Thymus (tissue), 11 donors: ENCODE results near the gene CPLANE1. TPM values are rescaled to one million over a fixed set of nuclear protein-coding genes. Genes with fewer than 3 reads are reported as not detected.
A peak's percentile ranks its signal among the peaks of the same experiment; 100 is the strongest.
"Not testable (repeated sequence)": the region's sequence is repeated elsewhere in the genome, so short reads cannot be mapped to it uniquely, and the experiment has no call there.

ENCODE experiments used
- DNase-seq, 9 donors: peaks; one replicate each; pipeline ENCODE4 v3.0.0-alpha.2; 2013; ENCODE audit warnings: low spot score in 9 of 9, low read depth in 6 of 9, missing footprints in 1 of 9
- H3K27ac ChIP-seq, 2 donors: one replicate each; pipeline ENCODE4 v1.5.1; 2013; ENCODE audit warnings: control low read depth in 1 of 2, low read depth in 1 of 2, low read length in 1 of 2, mild to moderate bottlenecking in 1 of 2, moderate library complexity in 1 of 2
- H3K27me3 ChIP-seq, 2 donors: one replicate each; pipeline ENCODE4 v1.5.1; 2013; ENCODE audit warnings: low read length in 1 of 2; ENCODE audit not compliant: control insufficient read depth in 2 of 2, insufficient read depth in 1 of 2
- H3K36me3 ChIP-seq, 2 donors: one replicate each; pipeline ENCODE4 v1.5.1; 2013; ENCODE audit warnings: low read length in 1 of 2, mild to moderate bottlenecking in 1 of 2, moderate library complexity in 1 of 2; ENCODE audit not compliant: control insufficient read depth in 2 of 2, insufficient read depth in 2 of 2
- H3K4me1 ChIP-seq, 2 donors: one replicate each; pipeline ENCODE4 v1.5.1; 2013; ENCODE audit warnings: low read length in 2 of 2; ENCODE audit not compliant: control insufficient read depth in 2 of 2, insufficient read depth in 2 of 2
- H3K4me3 ChIP-seq, 2 donors: one replicate each; pipeline ENCODE4 v1.5.1; 2013; ENCODE audit warnings: low read length in 2 of 2, control low read depth in 1 of 2, mild to moderate bottlenecking in 1 of 2
- H3K9me3 ChIP-seq, 2 donors: one replicate each; pipeline ENCODE4 v1.5.1; 2013; ENCODE audit warnings: low read length in 1 of 2, mild to moderate bottlenecking in 1 of 2; ENCODE audit not compliant: control insufficient read depth in 2 of 2, insufficient read depth in 1 of 2
- WGBS: extraction: QIAGEN DNeasy Blood & Tissue Kit; methylation state at CpG from one replicate; pipeline ENCODE4 v1.1.7; 2013; 5-methylcytosine and 5-hydroxymethylcytosine counted together
- polyA plus RNA-seq: library from polyadenylated mRNA; stranded (reverse); fragments of 200-250 nt; gene quantifications from one replicate; pipeline ENCODE4 v1.2.3, GENCODE V29; 2013
- total RNA-seq: library from RNA; stranded (reverse); fragments of 120-200 nt; gene quantifications from one replicate; pipeline ENCODE4 v1.2.4, GENCODE V29; 2013
- donor health status: healthy.

Gene CPLANE1
- total and polyA plus RNA-seq, 2 donors: 6.0 to 20.2 TPM

DNA sequence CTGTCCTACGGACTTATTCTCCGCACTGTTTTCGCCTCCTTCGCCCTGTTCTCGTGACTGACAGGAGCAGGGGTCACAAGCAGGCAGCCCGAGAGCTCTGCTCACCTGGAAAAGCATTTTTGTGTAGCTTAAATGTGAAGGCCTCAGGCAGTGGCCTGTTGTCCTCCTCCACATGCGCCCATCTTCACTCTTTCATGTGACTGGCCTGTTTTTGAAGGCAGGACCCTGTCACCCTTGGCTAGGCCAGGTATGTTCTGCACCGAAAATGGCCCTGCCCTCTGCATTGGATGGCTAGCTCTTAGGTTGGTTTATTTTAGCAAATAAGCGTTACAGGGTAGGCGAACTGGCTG is 614 bp upstream of the CPLANE1 start:
- 84% methylated on average over 10 of the region's 10 CpGs for WGBS

DNA sequence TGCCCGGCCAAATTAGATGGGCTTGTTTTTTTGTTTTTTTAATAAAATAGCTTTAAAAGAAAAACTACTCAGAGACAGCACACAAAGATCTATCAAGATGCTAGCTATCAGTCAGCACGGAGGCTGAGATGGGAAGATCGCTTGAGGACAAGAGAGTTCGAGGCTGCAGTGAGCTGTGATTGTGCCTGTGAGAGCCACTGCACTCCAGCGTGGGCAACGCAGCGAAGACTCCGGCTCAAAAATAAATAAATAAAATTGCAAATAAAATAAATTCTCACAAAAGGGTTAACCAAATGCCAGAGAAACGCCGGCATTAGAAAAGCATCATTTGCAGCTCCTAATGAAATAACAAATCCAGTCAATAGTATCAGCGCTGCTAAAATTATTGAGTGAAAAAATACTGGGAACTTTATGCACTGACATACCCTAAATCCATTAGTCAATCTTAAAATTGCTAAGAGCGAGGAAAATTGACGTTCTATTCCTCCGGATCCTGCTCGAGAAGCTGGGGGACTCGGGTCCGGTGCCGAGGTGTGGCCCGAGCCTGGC is 681 bp downstream of the CPLANE1 start:
- H3K9me3 ChIP-seq: peaks cover 0 to 2% of the 10 kb centered on the region in 2 donors
- no peaks in the 10 kb centered on the region for H3K36me3 ChIP-seq
- peak overlapping the region; percentile 92 to 94 for H3K4me3 ChIP-seq
- no peaks in the 10 kb centered on the region for H3K27me3 ChIP-seq
- H3K27ac ChIP-seq: no peak overlapping the region
- peak in 3 of 9 donors; percentile 5 to 33 (median 14) for DNase-seq
- 10% methylated on average over 19 of the region's 19 CpGs for WGBS
- peaks cover 0 to 15% of the 10 kb centered on the region in 2 donors for H3K4me1 ChIP-seq

More for the DNA sequence above, 614 bp upstream of the CPLANE1 start:
- Histone ChIP-seq H3K27me3 (no peaks in the 10 kb centered on the region), H3K4me1 (peaks cover 0 to 15% of the 10 kb centered on the region in 2 donors), H3K27ac (peak overlapping the region; percentile 12 to 56), H3K4me3 (peak overlapping the region; percentile 92 to 94), H3K36me3 (no peaks in the 10 kb centered on the region), H3K9me3 (peaks cover 0 to 8% of the 10 kb centered on the region in 2 donors)
- peak in 1 of 9 donors; percentile 2 for DNase-seq

DNA sequence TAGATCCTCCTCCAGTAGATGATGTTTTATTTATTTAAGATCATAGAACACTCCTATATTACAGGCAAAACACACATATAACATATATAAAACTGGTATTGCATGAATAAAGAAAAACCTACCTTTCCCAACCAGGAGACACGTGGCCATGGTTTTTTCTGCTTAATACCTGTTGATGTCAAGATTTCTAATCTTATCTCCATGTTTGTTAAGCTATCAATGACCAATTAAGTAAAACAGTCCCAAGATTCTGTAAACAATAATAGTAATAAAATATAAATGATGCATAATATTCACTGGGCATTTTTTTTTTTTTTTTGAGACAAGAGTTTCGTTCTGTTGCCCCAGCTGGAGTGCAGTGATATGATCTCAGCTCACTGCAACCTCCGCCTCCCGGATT is 1.7 kb downstream of the CPLANE1 start:
- H3K4me3 ChIP-seq: no peak overlapping the region
- DNase-seq: no peak
- H3K4me1 ChIP-seq: peaks cover 0 to 15% of the 10 kb centered on the region in 2 donors
- no peaks in the 10 kb centered on the region for H3K9me3 ChIP-seq
- WGBS: 95% methylated on average over 4 of the region's 4 CpGs
- no peak overlapping the region for H3K27ac ChIP-seq
- peaks cover 0 to 4% of the 10 kb centered on the region in 2 donors for H3K36me3 ChIP-seq
- H3K27me3 ChIP-seq: no peaks in the 10 kb centered on the region

DNA sequence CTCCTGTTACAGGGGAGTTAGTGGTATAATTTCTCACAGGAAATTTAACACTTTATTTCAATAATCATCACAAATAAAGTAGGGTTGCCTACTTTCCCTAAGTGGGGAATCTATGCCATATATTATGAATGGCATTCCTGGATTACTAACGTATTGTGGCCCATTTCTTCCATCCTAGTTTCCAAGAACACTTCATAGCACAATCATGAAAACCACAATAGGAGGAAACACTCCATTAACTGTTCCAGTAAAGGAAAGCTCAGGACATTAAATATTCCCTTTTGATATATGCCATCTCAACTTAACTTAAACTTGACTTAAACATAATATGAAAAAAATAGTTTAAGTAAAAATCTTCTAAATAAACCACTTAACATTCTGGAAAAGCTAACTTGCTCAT is 2.1 kb downstream of the CPLANE1 start:
- Histone ChIP-seq H3K36me3 (peaks cover 0 to 5% of the 10 kb centered on the region in 2 donors), H3K9me3 (no peaks in the 10 kb centered on the region), H3K27me3 (no peaks in the 10 kb centered on the region), H3K4me3 (no peak overlapping the region), H3K4me1 (peaks cover 0 to 15% of the 10 kb centered on the region in 2 donors), H3K27ac (no peak overlapping the region)
- WGBS: 100% methylated on average over 1 of the region's 1 CpG
- no peak for DNase-seq

DNA sequence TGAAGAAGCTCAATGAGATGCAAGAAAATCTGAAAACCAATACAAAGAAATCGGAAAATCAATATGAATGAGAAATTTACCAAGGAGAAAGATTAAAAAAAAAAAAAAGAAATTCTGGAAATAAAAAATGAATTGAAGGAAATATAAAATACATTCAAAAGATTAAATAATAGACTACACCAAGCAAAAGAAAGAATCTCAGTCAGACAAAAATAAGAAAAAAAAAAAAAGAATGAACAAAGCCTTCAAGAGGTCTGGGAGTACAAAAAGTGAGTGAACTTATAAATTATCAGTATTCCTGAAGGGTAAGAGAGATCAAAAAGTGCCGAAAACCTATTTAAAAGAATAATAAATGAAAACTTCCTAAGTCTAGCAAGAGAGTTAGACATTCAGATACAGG is 14.9 kb downstream of the CPLANE1 start:
- 99% methylated on average over 2 of the region's 2 CpGs for WGBS
- peaks cover 27 to 31% of the 10 kb centered on the region in 2 donors for H3K36me3 ChIP-seq
- H3K9me3 ChIP-seq: peaks cover 0 to 4% of the 10 kb centered on the region in 2 donors
- DNase-seq: no peak
- no peak overlapping the region for H3K4me3 ChIP-seq
- no peaks in the 10 kb centered on the region for H3K4me1 ChIP-seq
- H3K27me3 ChIP-seq: no peaks in the 10 kb centered on the region
- H3K27ac ChIP-seq: no peak overlapping the region

DNA sequence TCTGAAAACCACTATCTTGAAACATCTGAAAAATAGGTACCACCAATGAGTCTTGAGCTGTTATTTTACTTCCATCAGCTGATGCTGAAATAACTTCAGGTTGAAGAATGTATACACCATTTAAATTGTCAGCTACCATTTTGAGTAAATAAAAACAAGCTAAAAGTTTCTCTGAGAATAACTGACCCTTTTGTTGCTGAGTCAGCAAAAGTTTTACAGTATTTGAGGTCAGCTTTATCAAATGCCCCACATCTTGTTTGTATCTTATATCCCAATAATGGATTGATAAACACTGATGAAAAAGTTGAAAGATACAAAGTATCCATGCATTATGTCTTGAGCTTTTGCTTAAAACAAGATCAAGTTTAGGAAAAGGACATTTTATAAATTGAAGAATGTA is 22.8 kb downstream of the CPLANE1 start:
- DNase-seq: no peak
- Histone ChIP-seq H3K36me3 (peaks cover 14 to 32% of the 10 kb centered on the region in 2 donors), H3K27me3 (no peaks in the 10 kb centered on the region), H3K27ac (no peak overlapping the region), H3K4me3 (no peak overlapping the region), H3K9me3 (no peaks in the 10 kb centered on the region), H3K4me1 (no peaks in the 10 kb centered on the region)

DNA sequence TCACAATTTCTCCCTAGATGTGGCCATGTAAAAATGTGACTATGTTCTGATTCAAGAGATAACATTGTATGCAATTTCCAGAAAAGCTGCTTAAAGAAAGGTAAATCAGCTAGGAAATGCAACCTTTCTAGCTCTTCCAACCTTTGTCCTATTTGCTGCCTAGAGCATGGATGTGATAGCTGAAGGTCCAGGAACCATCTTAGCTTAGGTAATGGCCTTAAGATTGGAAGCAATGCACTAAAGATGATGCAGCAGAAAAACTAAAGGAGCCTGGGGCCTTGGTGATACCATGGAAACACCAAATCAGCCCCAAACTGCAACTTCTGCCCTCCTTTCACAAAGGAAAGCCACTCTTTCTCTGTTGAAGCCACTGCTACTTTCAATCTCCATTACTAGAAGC is 27.0 kb downstream of the CPLANE1 start:
- DNase-seq: no peak
- H3K4me1 ChIP-seq: no peaks in the 10 kb centered on the region
- peaks cover 18 to 49% of the 10 kb centered on the region in 2 donors for H3K36me3 ChIP-seq
- H3K9me3 ChIP-seq: no peaks in the 10 kb centered on the region
- H3K27me3 ChIP-seq: no peaks in the 10 kb centered on the region
- no peak overlapping the region for H3K4me3 ChIP-seq
- H3K27ac ChIP-seq: no peak overlapping the region

DNA sequence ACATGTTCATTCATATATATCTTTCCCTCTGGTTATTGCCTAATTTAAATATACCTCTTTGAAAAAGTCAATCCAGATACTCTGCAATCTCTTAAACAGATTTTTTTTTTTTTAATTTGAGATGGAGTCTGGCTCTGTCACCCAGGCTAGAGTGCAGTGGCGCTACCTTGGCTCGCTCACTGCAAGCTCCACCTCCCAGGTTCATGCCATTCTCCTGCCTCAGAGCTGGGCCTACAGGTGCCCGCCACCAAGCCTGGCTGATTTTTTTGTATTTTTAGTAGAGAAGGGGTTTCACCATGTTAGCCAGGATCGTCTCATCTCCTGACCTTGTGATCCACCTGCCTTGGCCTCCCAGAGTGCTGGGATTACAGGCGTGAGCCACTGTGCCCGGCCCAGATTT is 28.8 kb downstream of the CPLANE1 start:
- not testable (repeated sequence) for DNase-seq, H3K4me1 ChIP-seq, H3K27me3 ChIP-seq, H3K4me3 ChIP-seq, H3K27ac ChIP-seq, H3K9me3 ChIP-seq
- H3K36me3 ChIP-seq: peaks cover 22 to 47% of the 10 kb centered on the region in 2 donors
- WGBS: 98% methylated on average over 6 of the region's 6 CpGs

DNA sequence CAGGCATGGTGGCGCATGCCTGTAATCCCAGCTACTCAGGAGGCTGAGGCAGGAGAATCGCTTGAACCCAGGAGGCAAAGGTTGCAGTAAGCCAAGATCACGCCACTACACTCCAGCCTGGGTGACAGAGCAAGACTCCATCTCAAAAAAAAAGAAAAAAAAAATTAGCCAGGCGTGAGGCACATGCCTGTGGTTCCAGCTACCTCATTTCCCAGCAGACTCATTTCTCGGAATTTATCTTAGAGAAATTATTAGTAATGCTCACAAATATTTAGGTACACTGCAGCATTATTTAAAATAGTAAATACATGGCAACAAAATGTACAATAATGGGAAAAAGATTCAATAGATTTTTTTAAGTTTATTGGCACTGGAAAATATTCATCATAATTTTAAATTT is 29.8 kb downstream of the CPLANE1 start:
- WGBS: over 99% methylated on average over 5 of the region's 5 CpGs
- not testable (repeated sequence) for H3K4me3 ChIP-seq, DNase-seq, H3K27me3 ChIP-seq, H3K27ac ChIP-seq, H3K4me1 ChIP-seq, H3K9me3 ChIP-seq
- H3K36me3 ChIP-seq: peaks cover 18 to 41% of the 10 kb centered on the region in 2 donors
